Thyroid gland (tissue), 4 donors: ENCODE data around the gene NID2. TPM values are rescaled to one million over a fixed set of nuclear protein-coding genes. Genes with fewer than 3 reads are reported as not detected.

Source experiments
- DNase-seq, 2 donors: peaks; one replicate each; pipeline ENCODE4 v3.0.0-alpha.2; 2019
- H3K27ac ChIP-seq, 3 donors: fragments of 200-600 bp; sonication (generic); 1 replicate in 2 of 3; 2 replicates in 1 of 3; pipeline ENCODE4 v1.5.1; 2016 to 2019; ENCODE audit warnings: mild to moderate bottlenecking in 1 of 3, moderate library complexity in 1 of 3
- H3K27me3 ChIP-seq: fragments of 200-600 bp; sonication (generic); one replicate; pipeline ENCODE4 v1.5.1; 2019
- H3K36me3 ChIP-seq, 2 donors: fragments of 200-600 bp; sonication (generic); one replicate each; pipeline ENCODE4 v1.5.1; 2016 to 2019
- H3K4me1 ChIP-seq, 2 donors: fragments of 200-600 bp; sonication (generic); one replicate each; pipeline ENCODE4 v1.5.1; 2017 to 2019
- H3K4me3 ChIP-seq, 3 donors: fragments of 200-600 bp; sonication (generic); replicated peaks in 1 of 3; 1 replicate in 2 of 3; 2 replicates in 1 of 3; pipeline ENCODE4 v1.5.1; 2016; ENCODE audit warnings: mild to moderate bottlenecking in 1 of 3
- H3K9me3 ChIP-seq: fragments of 200-600 bp; sonication (generic); one replicate; pipeline ENCODE4 v1.5.1; 2017
- CTCF ChIP-seq, 6 experiments: fragments of 200-600 bp in 3 of 6; fragments of 450-650 bp in 3 of 6; sonication (generic) in 3 of 6; IDR thresholded peaks; one replicate each; pipeline ENCODE4 v1.5.1; 2016 to 2019; ENCODE audit warnings: antibody characterized with exemption in 6 of 6, mild to moderate bottlenecking in 2 of 6, inconsistent platforms in 1 of 6, moderate library complexity in 1 of 6
- POLR2A ChIP-seq, 2 donors: fragments of 450-650 bp; IDR thresholded peaks; one replicate each; pipeline ENCODE4 v1.6.1; 2017; ENCODE audit warnings: antibody characterized with exemption in 2 of 2, mild to moderate bottlenecking in 2 of 2, moderate library complexity in 1 of 2
- WGBS, 2 donors: methylation state at CpG; one replicate each; pipeline ENCODE4 v1.1.5; 2017; 5-methylcytosine and 5-hydroxymethylcytosine counted together
- intact Hi-C: fragments of 100-400 bp; cut with DNase I; formaldehyde crosslinking; loops from one replicate; pipeline ENCODE4 v1.15.1; 2023
- total RNA-seq, 4 donors: library from RNA; depleted of rRNA; stranded (reverse); fragments of >200 nt; gene quantifications; one replicate each; pipeline ENCODE4 v1.2.3, GENCODE V29; 2016

Gene NID2
- total RNA-seq, 4 donors from 2014 or later = 115 to 207 (median 130) TPM

- WGBS, 2 donors = 29 to 30% methylated on average over 7 of the region's 7 CpGs
- DNase-seq = peak in 1 of 2 donors; percentile 32
- Histone ChIP-seq H3K4me3 (no peak overlapping the region), H3K27me3 (no peaks in the 10 kb centered on the region), H3K36me3 (no peaks in the 10 kb centered on the region), H3K9me3 (no peaks in the 10 kb centered on the region), H3K27ac (peak overlapping the region; percentile 71 to 95 (median 80)), H3K4me1 (peaks cover 74 to 88% of the 10 kb centered on the region in 2 donors)
- TF ChIP-seq CTCF (IDR thresholded peaks at IDR 0.05) (no peak), POLR2A (IDR thresholded peaks at IDR 0.05) (peak in 1 of 2 donors; percentile 4)
- intact Hi-C loops = no loop called here
Observed at GRCh38 chr14:52052288-52052943, 16.4 kb downstream of the NID2 start.

- Histone ChIP-seq H3K4me3 (no peak overlapping the region), H3K36me3 (no peaks in the 10 kb centered on the region), H3K9me3 (no peaks in the 10 kb centered on the region), H3K4me1 (peaks cover 80 to 94% of the 10 kb centered on the region in 2 donors), H3K27ac (peak overlapping the region; percentile 71 to 95 (median 80)), H3K27me3 (no peaks in the 10 kb centered on the region)
- WGBS, 2 donors = 55 to 60% methylated on average over 2 of the region's 2 CpGs
- no peak for DNase-seq
- intact Hi-C loops = no loop called here
- no peak for TF ChIP-seq POLR2A (IDR thresholded peaks at IDR 0.05)
- TF ChIP-seq CTCF (IDR thresholded peaks at IDR 0.05) = no peak
Observed at GRCh38 chr14:52051871-52052270, 17.0 kb downstream of the NID2 start.

- Histone ChIP-seq H3K4me1 (peaks cover 84 to 100% of the 10 kb centered on the region in 2 donors), H3K4me3 (no peak overlapping the region)
Observed at GRCh38 chr14:52051251-52051650, 17.6 kb downstream of the NID2 start.

GRCh38 chr14:52049721-52050588 lies 18.9 kb downstream of the NID2 start:
- TF ChIP-seq CTCF (IDR thresholded peaks at IDR 0.05) = no peak
- TF ChIP-seq POLR2A (IDR thresholded peaks at IDR 0.05) = no peak
- H3K4me3 ChIP-seq = no peak overlapping the region
- H3K36me3 ChIP-seq = no peaks in the 10 kb centered on the region
- H3K27ac ChIP-seq = peak overlapping the region; percentile 71 to 95 (median 80)
- no peaks in the 10 kb centered on the region for H3K9me3 ChIP-seq
- H3K4me1 ChIP-seq = peaks cover 87 to 98% of the 10 kb centered on the region in 2 donors
- 72 to 77% methylated on average over 5 of the region's 6 CpGs for WGBS, 2 donors
- DNase-seq = no peak
- intact Hi-C loops = loop anchor here (10.0 kb wide), 1 partner anchor 55 kb away; no protein-coding TSS in a partner anchor
- no peaks in the 10 kb centered on the region for H3K27me3 ChIP-seq

More at GRCh38 chr14:52051251-52051650, 17.6 kb downstream of the NID2 start:
- TF ChIP-seq CTCF (IDR thresholded peaks at IDR 0.05) (no peak), POLR2A (IDR thresholded peaks at IDR 0.05) (no peak)
- H3K9me3 ChIP-seq = no peaks in the 10 kb centered on the region
- 49 to 53% methylated on average over 3 of the region's 3 CpGs for WGBS, 2 donors
- no peaks in the 10 kb centered on the region for H3K36me3 ChIP-seq
- no peak for DNase-seq
- intact Hi-C loops = no loop called here
- H3K27me3 ChIP-seq = no peaks in the 10 kb centered on the region
- peak overlapping the region; percentile 71 to 95 (median 80) for H3K27ac ChIP-seq
